Dermis lymphatic vessel endothelial cell (primary cell): ENCODE data around the gene CTDSPL. TPM values are rescaled to one million over a fixed set of nuclear protein-coding genes. Genes with fewer than 3 reads are reported as not detected.

Experiments
- total RNA-seq: library from RNA; depleted of rRNA; stranded (reverse); fragments of >200 nt; gene quantifications from 2 replicates; pipeline ENCODE4 v1.2.1, GENCODE V29; 2014

Gene CTDSPL, protein sequence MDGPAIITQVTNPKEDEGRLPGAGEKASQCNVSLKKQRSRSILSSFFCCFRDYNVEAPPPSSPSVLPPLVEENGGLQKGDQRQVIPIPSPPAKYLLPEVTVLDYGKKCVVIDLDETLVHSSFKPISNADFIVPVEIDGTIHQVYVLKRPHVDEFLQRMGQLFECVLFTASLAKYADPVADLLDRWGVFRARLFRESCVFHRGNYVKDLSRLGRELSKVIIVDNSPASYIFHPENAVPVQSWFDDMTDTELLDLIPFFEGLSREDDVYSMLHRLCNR
- total RNA-seq: 98.7 and 179 TPM in 2 replicates

DNA sequence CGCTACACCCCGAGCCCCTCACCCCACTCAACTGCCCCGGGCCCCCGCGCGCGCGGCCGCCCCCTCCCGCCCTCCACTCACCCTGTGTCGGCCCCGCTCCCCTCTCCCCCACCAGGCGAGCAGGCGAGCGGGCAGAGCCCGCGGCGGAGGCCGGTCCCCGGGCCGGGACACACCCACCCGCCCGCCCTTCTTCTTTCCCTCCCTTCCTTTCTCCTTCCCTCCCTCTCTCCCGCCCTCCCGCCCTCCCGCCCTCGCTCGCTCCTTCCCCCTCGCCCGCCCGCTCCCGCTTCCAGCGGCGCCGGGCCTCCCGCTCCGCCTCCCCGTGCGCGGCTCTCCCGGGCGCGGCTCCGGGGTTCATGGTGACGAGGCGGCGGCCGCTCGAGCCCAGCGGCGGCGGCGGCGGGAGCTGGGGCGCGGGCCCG lies at the start of gene CTDSPL:
TSS of gene CTDSPL (plus strand) at position 261 of the 422 bp plus-strand sequence. CDS start 320 bp downstream, outside the sequence.

DNA sequence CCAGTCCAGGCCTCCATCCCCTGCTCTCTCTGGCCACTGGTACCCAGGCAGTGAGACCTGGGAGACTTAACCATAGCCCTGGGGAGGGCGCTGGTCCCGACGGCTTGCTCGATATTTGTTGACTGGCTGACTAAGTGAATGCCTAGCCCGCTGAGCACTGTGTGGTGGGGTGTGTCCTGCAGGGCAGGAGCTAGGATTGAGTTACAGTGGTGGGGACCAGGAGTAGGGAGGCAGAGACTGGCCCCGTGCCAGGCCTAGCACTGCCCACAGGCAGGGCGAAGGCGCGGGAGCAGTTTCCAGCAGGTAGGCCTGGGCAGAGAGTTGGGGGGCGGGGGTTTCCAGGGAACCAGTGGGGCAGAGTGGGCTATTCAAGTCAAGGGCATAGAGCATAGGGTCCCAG lies 128.8 kb downstream of the CTDSPL start, which contains the start of gene VILL:
TSS of gene VILL (plus strand) at position 260 of the 400 bp plus-strand sequence. CDS start 2,887 bp downstream, outside the sequence.

DNA sequence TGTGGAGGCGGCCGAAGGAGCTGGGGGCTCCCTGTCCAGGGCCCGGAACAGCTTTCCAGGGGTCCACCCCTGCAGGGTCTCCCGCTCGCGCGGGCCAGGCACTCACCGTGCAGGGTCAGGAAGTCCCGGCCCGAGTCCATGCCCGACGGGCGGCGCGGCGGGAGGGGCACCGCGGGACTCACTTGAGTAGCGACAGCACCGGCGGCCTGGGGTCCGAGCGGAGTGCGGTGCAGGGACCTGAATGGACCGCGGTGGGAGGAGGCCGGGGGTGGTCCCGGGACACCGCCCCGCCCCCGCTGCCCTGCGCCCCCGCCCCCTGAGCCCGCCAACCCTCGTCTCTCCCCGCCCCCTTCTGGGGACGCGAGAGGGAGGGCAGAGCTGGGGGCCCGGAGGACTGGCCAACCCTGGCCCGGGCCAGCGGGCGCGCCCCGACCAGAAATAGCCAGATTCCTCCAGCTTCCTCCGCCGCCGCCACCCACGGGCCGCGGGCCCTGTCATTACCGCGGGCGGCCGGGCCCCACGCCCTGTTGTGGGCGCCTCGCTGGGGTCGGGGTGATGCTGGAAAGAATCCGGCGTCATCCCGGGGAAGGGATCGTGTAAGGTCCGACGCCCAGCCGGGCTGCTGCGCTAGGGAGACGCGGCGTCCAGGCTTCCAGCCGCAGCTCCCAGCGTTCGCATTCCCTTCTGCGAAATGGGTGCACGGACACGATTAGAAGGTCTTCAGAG lies 167.9 kb downstream of the CTDSPL start, which contains the start of gene PLCD1:
TSS of gene PLCD1 (minus strand) at position 243 of the 726 bp plus-strand sequence. CDS start at position 140, 103 bp downstream.

Other genes with a start within 250 kb of the CTDSPL start
- gene VILL, start 128.9 kb downstream of the CTDSPL start, total RNA-seq: 1.8 and 2.1 TPM in 2 replicates
- 16.5 and 17.7 TPM in 2 replicates for gene PLCD1, start 167.8 kb downstream of the CTDSPL start, total RNA-seq
- not detected in 2 replicates for gene DLEC1, start 177.3 kb downstream of the CTDSPL start, total RNA-seq